UCSD-AML1 (cell line): ENCODE data around the gene CCDC187.

ENCODE experiments used
- DNase-seq: peaks from one replicate; lab custom pipeline; 2025; ENCODE audit not compliant: unreplicated experiment; lab: John Stamatoyannopoulos, UW

The CCDC187 gene

GRCh38 chr9:136300016-136300545, 3.8 kb downstream of the CCDC187 start:
- no peak for DNase-seq

- DNase-seq = no peak
These were observed 4.4 kb downstream of the CCDC187 start for GRCh38 chr9:136299541-136299940.

GRCh38 chr9:136299116-136299515, 4.8 kb downstream of the CCDC187 start:
- DNase-seq = no peak

- DNase-seq = no peak
These were observed 5.8 kb downstream of the CCDC187 start for GRCh38 chr9:136297766-136298735.

GRCh38 chr9:136297016-136297691, 6.7 kb downstream of the CCDC187 start:
- no peak for DNase-seq

GRCh38 chr9:136296434-136297015, 7.4 kb downstream of the CCDC187 start:
- no peak for DNase-seq

GRCh38 chr9:136295542-136296433, 8.1 kb downstream of the CCDC187 start:
- DNase-seq = no peak

GRCh38 chr9:136295055-136295454, 8.8 kb downstream of the CCDC187 start:
- no peak for DNase-seq

- no peak for DNase-seq
These were observed 9.5 kb downstream of the CCDC187 start for GRCh38 chr9:136294437-136294836.

GRCh38 chr9:136293476-136294077, 10.3 kb downstream of the CCDC187 start:
- no peak for DNase-seq

- no peak for DNase-seq
These were observed 11.1 kb downstream of the CCDC187 start for GRCh38 chr9:136292591-136293448.

- DNase-seq = no peak
These were observed 11.8 kb downstream of the CCDC187 start for GRCh38 chr9:136292026-136292538.

GRCh38 chr9:136291306-136292025, 12.4 kb downstream of the CCDC187 start:
- DNase-seq = no peak

- no peak for DNase-seq
These were observed 13.3 kb downstream of the CCDC187 start for GRCh38 chr9:136290508-136291000.

GRCh38 chr9:136289651-136290507, 14.0 kb downstream of the CCDC187 start:
- DNase-seq = no peak

- no peak for DNase-seq
These were observed 15.7 kb downstream of the CCDC187 start for GRCh38 chr9:136287960-136288753.
